ENCODE data around the gene ABHD5.

ABHD5 gene

DNA sequence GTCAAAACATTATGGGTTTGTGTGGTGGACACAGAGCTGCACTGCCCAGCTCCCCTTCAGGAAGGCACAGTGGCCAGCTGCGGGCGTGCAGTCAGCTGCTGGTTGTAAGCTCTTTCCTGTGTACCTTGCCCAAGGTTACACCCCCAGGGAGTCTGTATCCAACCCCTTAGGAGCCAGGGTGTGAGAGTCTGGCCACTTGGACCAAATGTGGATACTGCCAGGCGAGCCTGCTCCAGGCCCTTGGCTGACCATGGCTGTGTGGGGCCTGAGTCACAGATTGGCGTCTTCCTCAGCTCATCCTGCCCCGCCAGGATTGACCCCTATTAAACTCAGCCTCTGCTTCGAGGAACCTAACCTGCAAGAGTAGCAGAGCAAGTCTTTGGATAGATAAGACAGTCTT is 56.9 kb downstream of the ABHD5 start:
- no peak overlapping the region for H3K4me3 ChIP-seq (ENCODE audit: low read depth, low read length)
- TF ChIP-seq, protein P1, sequence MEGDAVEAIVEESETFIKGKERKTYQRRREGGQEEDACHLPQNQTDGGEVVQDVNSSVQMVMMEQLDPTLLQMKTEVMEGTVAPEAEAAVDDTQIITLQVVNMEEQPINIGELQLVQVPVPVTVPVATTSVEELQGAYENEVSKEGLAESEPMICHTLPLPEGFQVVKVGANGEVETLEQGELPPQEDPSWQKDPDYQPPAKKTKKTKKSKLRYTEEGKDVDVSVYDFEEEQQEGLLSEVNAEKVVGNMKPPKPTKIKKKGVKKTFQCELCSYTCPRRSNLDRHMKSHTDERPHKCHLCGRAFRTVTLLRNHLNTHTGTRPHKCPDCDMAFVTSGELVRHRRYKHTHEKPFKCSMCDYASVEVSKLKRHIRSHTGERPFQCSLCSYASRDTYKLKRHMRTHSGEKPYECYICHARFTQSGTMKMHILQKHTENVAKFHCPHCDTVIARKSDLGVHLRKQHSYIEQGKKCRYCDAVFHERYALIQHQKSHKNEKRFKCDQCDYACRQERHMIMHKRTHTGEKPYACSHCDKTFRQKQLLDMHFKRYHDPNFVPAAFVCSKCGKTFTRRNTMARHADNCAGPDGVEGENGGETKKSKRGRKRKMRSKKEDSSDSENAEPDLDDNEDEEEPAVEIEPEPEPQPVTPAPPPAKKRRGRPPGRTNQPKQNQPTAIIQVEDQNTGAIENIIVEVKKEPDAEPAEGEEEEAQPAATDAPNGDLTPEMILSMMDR (IDR thresholded peaks at IDR 0.05; ENCODE audit: low read depth, low read length) = no peak

GRCh38 chr3:43748179-43748578 is 57.4 kb downstream of the ABHD5 start:
- TF ChIP-seq, protein P1 (IDR thresholded peaks at IDR 0.05; ENCODE audit: low read depth, low read length) = no peak
- no peak overlapping the region for H3K4me3 ChIP-seq (ENCODE audit: low read depth, low read length)

- H3K4me3 ChIP-seq (ENCODE audit: low read depth, low read length) = no peak overlapping the region
- TF ChIP-seq, protein P1 (IDR thresholded peaks at IDR 0.05; ENCODE audit: low read depth, low read length) = no peak
Observed at GRCh38 chr3:43748645-43749044, 57.9 kb downstream of the ABHD5 start.

- H3K4me3 ChIP-seq (ENCODE audit: low read depth, low read length) = no peak overlapping the region
- TF ChIP-seq, protein P1 (IDR thresholded peaks at IDR 0.05; ENCODE audit: low read depth, low read length) = no peak
Observed at GRCh38 chr3:43752905-43753304, 62.2 kb downstream of the ABHD5 start.

- TF ChIP-seq, protein P1 (IDR thresholded peaks at IDR 0.05; ENCODE audit: low read depth, low read length) = no peak
Observed at GRCh38 chr3:43753741-43754715, 63.3 kb downstream of the ABHD5 start.

GRCh38 chr3:43755516-43756200 is 64.9 kb downstream of the ABHD5 start:
- no peak overlapping the region for H3K4me3 ChIP-seq (ENCODE audit: low read depth, low read length)
- TF ChIP-seq, protein P1 (IDR thresholded peaks at IDR 0.05; ENCODE audit: low read depth, low read length) = no peak

More at GRCh38 chr3:43753741-43754715, 63.3 kb downstream of the ABHD5 start:
- H3K4me3 ChIP-seq (ENCODE audit: low read depth, low read length) = no peak overlapping the region

Measured in WI38 (cell line).